SU-DHL-6 (cell line): Measurements from ENCODE around the gene USP46.

Source experiments
- H2AFZ ChIP-seq: fragments of 200-600 bp; sonication (generic); 2 replicates; pipeline ENCODE4 v1.6.1; 2014; ENCODE audit warnings: low read depth, mild to moderate bottlenecking, moderate library complexity, mixed read lengths, antibody characterized with exemption, low read length; ENCODE audit not compliant: severe bottlenecking
- H3F3A ChIP-seq: fragments of 200-600 bp; shearing (Covaris generic); 2 replicates; pipeline ENCODE4 v1.6.0; 2016; ENCODE audit warnings: antibody characterized with exemption, mild to moderate bottlenecking; ENCODE audit not compliant: insufficient read depth
- H3K27ac ChIP-seq: fragments of 200-600 bp; sonication (generic); 2 replicates; pipeline ENCODE4 v1.5.1; 2016; ENCODE audit warnings: low read depth, mild to moderate bottlenecking, low read length, moderate library complexity, mixed read lengths
- H3K27me3 ChIP-seq: fragments of 200-600 bp; sonication (generic), shearing (Covaris generic); 2 replicates; pipeline ENCODE4 v1.6.0; 2014; ENCODE audit warnings: mild to moderate bottlenecking, low read length
- H3K36me3 ChIP-seq: fragments of 200-600 bp; sonication (generic); 2 replicates; pipeline ENCODE4 v1.6.1; 2014; ENCODE audit warnings: mild to moderate bottlenecking, low read length, mixed read lengths
- H3K4me2 ChIP-seq: fragments of 300-600, 200-600 bp; shearing (Covaris generic), sonication (generic); 2 replicates; pipeline ENCODE4 v1.6.0; 2014; ENCODE audit warnings: low read length, low read depth, mild to moderate bottlenecking; ENCODE audit not compliant: poor library complexity, severe bottlenecking
- H3K4me3 ChIP-seq: fragments of 200-600 bp; sonication (generic); 2 replicates; pipeline ENCODE4 v1.5.1; 2014; ENCODE audit warnings: antibody characterized with exemption, low read length, mild to moderate bottlenecking, mixed read lengths; ENCODE audit not compliant: insufficient read depth, poor library complexity, severe bottlenecking
- H3K79me2 ChIP-seq: fragments of 200-600 bp; sonication (generic); 2 replicates; pipeline ENCODE4 v1.6.1; 2014; ENCODE audit warnings: mild to moderate bottlenecking, low read length, moderate library complexity; ENCODE audit not compliant: insufficient read depth
- H3K9ac ChIP-seq: fragments of 200-600 bp; sonication (generic); 2 replicates; pipeline ENCODE4 v1.7.0; 2014; ENCODE audit warnings: mild to moderate bottlenecking, low read length
- H3K9me2 ChIP-seq: fragments of 200-600 bp; sonication (generic); replicated peaks from 2 replicates; pipeline ENCODE4 v1.6.1; 2014; ENCODE audit warnings: low read length; ENCODE audit not compliant: insufficient read depth
- H3K9me3 ChIP-seq: fragments of 200-600 bp; sonication (generic); 2 replicates; pipeline ENCODE4 v1.6.1; 2014; ENCODE audit warnings: low read length, mixed read lengths; ENCODE audit not compliant: insufficient read depth
- H4K20me1 ChIP-seq: fragments of 200-600 bp; sonication (generic); 2 replicates; pipeline ENCODE4 v1.6.1; 2014; ENCODE audit warnings: low read depth, mild to moderate bottlenecking, antibody characterized with exemption, low read length, moderate library complexity, mixed read lengths
- EZH2phosphoT487 ChIP-seq: fragments of 200-600 bp; sonication (generic), shearing (Covaris generic); conservative IDR thresholded peaks from 2 replicates; pipeline ENCODE4 v1.6.1; 2018; ENCODE audit warnings: mild to moderate bottlenecking, antibody characterized with exemption, low read length, moderate library complexity, mixed read lengths
- TF ChIP-seq, protein P1 (sequence below): fragments of 200-600 bp; sonication (generic); IDR thresholded peaks from one replicate; pipeline ENCODE4 v1.5.1; 2017; ENCODE audit warnings: antibody characterized with exemption, mild to moderate bottlenecking, low read length, moderate library complexity; ENCODE audit not compliant: insufficient read depth, poor library complexity, severe bottlenecking

USP46 gene

DNA sequence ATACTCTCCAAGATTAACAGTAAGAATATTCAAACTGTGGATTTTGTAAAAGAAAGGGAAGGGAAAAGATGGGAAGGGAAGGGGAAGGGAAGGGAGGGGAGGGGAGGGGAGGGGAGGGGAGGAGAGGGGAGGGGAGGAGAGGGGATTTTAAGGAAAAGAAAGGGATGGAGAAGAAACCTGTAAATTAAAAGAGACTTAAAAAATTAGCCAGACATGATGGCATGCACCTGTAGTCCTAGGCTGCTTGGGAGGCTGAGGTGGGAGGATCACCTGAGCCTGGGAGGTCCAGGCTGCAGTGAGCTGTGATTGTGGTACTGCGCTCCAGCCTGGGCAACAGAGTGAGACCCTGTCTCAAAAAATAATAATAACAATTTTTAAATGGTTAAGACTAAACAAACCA, 83.7 kb downstream of the USP46 start:
- no peak for TF ChIP-seq EZH2phosphoT487
- TF ChIP-seq, protein P1, sequence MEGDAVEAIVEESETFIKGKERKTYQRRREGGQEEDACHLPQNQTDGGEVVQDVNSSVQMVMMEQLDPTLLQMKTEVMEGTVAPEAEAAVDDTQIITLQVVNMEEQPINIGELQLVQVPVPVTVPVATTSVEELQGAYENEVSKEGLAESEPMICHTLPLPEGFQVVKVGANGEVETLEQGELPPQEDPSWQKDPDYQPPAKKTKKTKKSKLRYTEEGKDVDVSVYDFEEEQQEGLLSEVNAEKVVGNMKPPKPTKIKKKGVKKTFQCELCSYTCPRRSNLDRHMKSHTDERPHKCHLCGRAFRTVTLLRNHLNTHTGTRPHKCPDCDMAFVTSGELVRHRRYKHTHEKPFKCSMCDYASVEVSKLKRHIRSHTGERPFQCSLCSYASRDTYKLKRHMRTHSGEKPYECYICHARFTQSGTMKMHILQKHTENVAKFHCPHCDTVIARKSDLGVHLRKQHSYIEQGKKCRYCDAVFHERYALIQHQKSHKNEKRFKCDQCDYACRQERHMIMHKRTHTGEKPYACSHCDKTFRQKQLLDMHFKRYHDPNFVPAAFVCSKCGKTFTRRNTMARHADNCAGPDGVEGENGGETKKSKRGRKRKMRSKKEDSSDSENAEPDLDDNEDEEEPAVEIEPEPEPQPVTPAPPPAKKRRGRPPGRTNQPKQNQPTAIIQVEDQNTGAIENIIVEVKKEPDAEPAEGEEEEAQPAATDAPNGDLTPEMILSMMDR: no peak
- H3K4me2 ChIP-seq: no peak overlapping the region
- H3K27ac ChIP-seq: no peak overlapping the region
- no peak overlapping the region for H3K4me3 ChIP-seq
- H2AFZ ChIP-seq: no peak overlapping the region
- no peaks in the 10 kb centered on the region for H3F3A ChIP-seq
- no peaks in the 10 kb centered on the region for H4K20me1 ChIP-seq
- no peak overlapping the region for H3K9ac ChIP-seq
- H3K27me3 ChIP-seq: no peaks in the 10 kb centered on the region
- no peaks in the 10 kb centered on the region for H3K9me2 ChIP-seq
- no peaks in the 10 kb centered on the region for H3K79me2 ChIP-seq
- no peaks in the 10 kb centered on the region for H3K9me3 ChIP-seq
- no peaks in the 10 kb centered on the region for H3K36me3 ChIP-seq

DNA sequence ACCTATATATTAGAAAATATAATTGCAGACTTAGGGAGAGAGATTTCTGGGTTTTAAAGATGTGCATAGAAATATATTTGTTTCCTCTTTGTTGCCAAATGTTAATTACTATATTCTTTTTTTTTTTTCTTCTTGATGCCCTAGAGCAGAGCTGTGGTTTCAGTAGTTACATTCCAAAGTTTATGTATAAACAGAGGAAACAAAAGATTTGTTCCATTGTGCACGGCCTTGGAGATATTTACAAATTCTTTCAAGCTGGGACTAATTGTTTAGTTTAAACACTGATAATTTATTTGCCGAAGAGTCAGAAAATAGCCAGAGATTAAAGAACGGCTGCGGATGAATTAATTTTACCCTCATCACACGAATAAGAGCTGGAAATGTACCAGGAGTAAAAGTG, 85.1 kb downstream of the USP46 start:
- H3K27ac ChIP-seq: no peak overlapping the region
- no peaks in the 10 kb centered on the region for H3K79me2 ChIP-seq
- H3K9ac ChIP-seq: no peak overlapping the region
- H3K4me3 ChIP-seq: no peak overlapping the region
- H3F3A ChIP-seq: no peaks in the 10 kb centered on the region
- no peaks in the 10 kb centered on the region for H3K9me3 ChIP-seq
- TF ChIP-seq, protein P1: no peak
- no peak for TF ChIP-seq EZH2phosphoT487
- H4K20me1 ChIP-seq: no peaks in the 10 kb centered on the region
- H3K36me3 ChIP-seq: no peaks in the 10 kb centered on the region
- H3K9me2 ChIP-seq: no peaks in the 10 kb centered on the region
- H3K4me2 ChIP-seq: no peak overlapping the region
- H2AFZ ChIP-seq: no peak overlapping the region
- no peaks in the 10 kb centered on the region for H3K27me3 ChIP-seq

DNA sequence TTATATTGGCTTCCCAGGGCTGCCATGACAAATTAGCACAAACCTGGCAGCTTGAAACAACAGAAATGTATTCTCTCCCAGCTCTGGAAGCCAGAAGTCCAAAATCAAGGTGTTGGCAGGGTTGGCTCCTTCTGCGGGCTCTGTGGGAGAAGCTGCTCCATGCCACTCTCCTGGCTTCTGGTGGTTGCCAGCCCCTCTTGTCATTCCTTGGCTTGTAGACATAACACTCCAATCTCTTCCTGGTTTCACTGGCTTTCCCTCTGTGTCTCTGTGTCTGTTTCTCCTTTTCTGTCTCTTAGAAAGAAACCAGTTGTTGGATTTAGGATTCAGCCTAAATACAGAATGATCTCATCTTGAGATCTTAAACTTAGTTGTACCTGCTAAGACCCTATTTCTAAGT, 85.5 kb downstream of the USP46 start:
- H2AFZ ChIP-seq: no peak overlapping the region
- no peak overlapping the region for H3K9ac ChIP-seq
- no peaks in the 10 kb centered on the region for H3K79me2 ChIP-seq
- H3K36me3 ChIP-seq: no peaks in the 10 kb centered on the region
- no peak overlapping the region for H3K4me3 ChIP-seq
- no peaks in the 10 kb centered on the region for H3F3A ChIP-seq
- no peaks in the 10 kb centered on the region for H3K9me2 ChIP-seq
- no peak for TF ChIP-seq EZH2phosphoT487
- TF ChIP-seq, protein P1: no peak
- no peak overlapping the region for H3K4me2 ChIP-seq
- H4K20me1 ChIP-seq: no peaks in the 10 kb centered on the region
- no peak overlapping the region for H3K27ac ChIP-seq
- H3K27me3 ChIP-seq: no peaks in the 10 kb centered on the region
- H3K9me3 ChIP-seq: no peaks in the 10 kb centered on the region
